ENCODE results near the gene TP53TG5. TPM values are rescaled to one million over a fixed set of nuclear protein-coding genes. Genes with fewer than 3 reads are reported as not detected.

TP53TG5 gene
- total and polyA plus RNA-seq, 10 of the 15 experiments (the other 5 are each of a cell fraction or from before 2014, with no cell fraction given): 0.24 TPM; not detected in 9

DNA sequence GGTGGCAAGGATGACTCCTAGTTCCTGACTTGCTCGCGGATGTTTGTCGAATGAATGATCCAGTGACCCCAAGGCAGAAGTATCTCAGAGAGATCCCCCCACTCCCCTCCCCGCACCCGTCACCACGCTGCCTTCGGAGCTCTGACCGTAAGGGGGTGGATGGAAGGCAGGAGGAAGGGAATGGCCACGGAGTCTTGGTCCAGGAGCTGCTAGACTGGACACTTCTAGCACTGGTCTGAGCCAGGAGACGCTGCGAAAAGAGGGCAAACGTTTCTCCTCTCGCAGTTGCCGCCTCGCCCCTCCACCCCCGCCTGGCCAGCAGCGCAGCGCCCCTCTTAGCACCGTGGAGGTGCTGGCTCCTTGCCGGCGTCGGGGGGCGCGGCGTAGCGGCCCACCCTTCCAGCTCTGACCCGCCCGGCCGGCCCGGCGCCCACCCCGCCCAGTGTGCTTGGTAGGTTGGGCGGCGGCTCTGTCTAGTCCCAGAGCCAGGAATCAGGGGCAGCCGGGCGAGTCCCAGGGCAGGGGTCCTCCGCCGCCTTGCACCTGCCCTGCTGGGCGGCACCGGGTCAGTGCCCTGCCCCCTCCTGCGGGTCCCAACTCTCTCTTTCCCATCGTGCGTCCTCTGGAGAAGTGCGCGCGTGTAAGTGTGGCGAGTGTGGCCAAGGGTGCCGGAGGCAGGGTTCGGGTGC lies 27.6 kb upstream of the TP53TG5 start (continued):
- no peak for TF ChIP-seq IRF3 (IDR thresholded peaks at IDR 0.05)
- no peak for TF ChIP-seq BCL11A (IDR thresholded peaks at IDR 0.05; ENCODE audit: low read depth, low read length)
- no peak for TF ChIP-seq TARDBP (IDR thresholded peaks at IDR 0.05; ENCODE audit: borderline replicate concordance)
- TF ChIP-seq TCF12 (IDR thresholded peaks at IDR 0.05; ENCODE audit: low read depth, low read length): no peak
- TF ChIP-seq NFXL1 (IDR thresholded peaks at IDR 0.05; ENCODE audit: borderline replicate concordance): no peak
- TF ChIP-seq NR2C1 (IDR thresholded peaks at IDR 0.05): no peak
- TF ChIP-seq GATAD2B (conservative IDR thresholded peaks at IDR 0.05; ENCODE audit: low read depth): peak; percentile 14; the same call in 1 of the 2 replicates
- TF ChIP-seq, protein P1, sequence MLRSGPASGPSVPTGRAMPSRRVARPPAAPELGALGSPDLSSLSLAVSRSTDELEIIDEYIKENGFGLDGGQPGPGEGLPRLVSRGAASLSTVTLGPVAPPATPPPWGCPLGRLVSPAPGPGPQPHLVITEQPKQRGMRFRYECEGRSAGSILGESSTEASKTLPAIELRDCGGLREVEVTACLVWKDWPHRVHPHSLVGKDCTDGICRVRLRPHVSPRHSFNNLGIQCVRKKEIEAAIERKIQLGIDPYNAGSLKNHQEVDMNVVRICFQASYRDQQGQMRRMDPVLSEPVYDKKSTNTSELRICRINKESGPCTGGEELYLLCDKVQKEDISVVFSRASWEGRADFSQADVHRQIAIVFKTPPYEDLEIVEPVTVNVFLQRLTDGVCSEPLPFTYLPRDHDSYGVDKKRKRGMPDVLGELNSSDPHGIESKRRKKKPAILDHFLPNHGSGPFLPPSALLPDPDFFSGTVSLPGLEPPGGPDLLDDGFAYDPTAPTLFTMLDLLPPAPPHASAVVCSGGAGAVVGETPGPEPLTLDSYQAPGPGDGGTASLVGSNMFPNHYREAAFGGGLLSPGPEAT (IDR thresholded peaks at IDR 0.05; ENCODE audit: low read depth): no peak
- 0 out of 2 replicates have a peak, but pooled peaks have one; percentile 15 for TF ChIP-seq LARP7 (IDR thresholded peaks at IDR 0.05)
- TF ChIP-seq EGR1 (IDR thresholded peaks at IDR 0.05; ENCODE audit: borderline replicate concordance in 1 of 2, low read depth in 2 of 2, low read length in 2 of 2): no peak
- no peak for TF ChIP-seq NR2C2 (IDR thresholded peaks at IDR 0.05; ENCODE audit: borderline replicate concordance, control insufficient read depth, insufficient read length, low read depth)
- no peak for TF ChIP-seq MTA2 (IDR thresholded peaks at IDR 0.05; ENCODE audit: low read depth)

Measured in GM12878 (cell line).